Lower leg skin (tissue), 4 donors: ENCODE measurements around the gene KNL1. TPM values are rescaled to one million over a fixed set of nuclear protein-coding genes. Genes with fewer than 3 reads are reported as not detected.

ENCODE experiments used
- DNase-seq, 2 donors: peaks; one replicate each; pipeline ENCODE4 v3.0.0-alpha.2; 2019; ENCODE audit warnings: low spot score in 2 of 2
- H3K4me3 ChIP-seq: fragments of 200-600 bp; sonication (generic); 2 replicates; pipeline ENCODE4 v1.5.1; 2017; ENCODE audit warnings: mild to moderate bottlenecking, low read depth; ENCODE audit not compliant: poor library complexity, severe bottlenecking
- CTCF ChIP-seq, 3 donors: fragments of 450-650 bp; IDR thresholded peaks; one replicate each; pipeline ENCODE4 v1.5.1; 2016; ENCODE audit warnings: antibody characterized with exemption in 3 of 3, mild to moderate bottlenecking in 3 of 3, moderate library complexity in 2 of 3
- POLR2A ChIP-seq, 2 donors: fragments of 450-650 bp; IDR thresholded peaks; one replicate each; pipeline ENCODE4 v1.6.1; 2016 to 2017; ENCODE audit warnings: antibody characterized with exemption in 2 of 2, mild to moderate bottlenecking in 1 of 2, moderate library complexity in 1 of 2
- WGBS, 2 donors: methylation state at CpG; one replicate each; pipeline ENCODE4 v1.1.5; 2018; 5-methylcytosine and 5-hydroxymethylcytosine counted together
- intact Hi-C: fragments of 100-400 bp; cut with DNase I; formaldehyde crosslinking; loops from one replicate; pipeline ENCODE4 v1.15.0; 2023; ENCODE audit warnings: low total_unique reads
- total RNA-seq, 4 donors: library from RNA; depleted of rRNA; stranded (reverse); fragments of >200 nt; gene quantifications; one replicate each; pipeline ENCODE4 v1.1.0, GENCODE V29; 2016

The KNL1 gene
- total RNA-seq, 4 donors from 2014 or later = 0.69 to 2.7 (median 1.3) TPM

DNA sequence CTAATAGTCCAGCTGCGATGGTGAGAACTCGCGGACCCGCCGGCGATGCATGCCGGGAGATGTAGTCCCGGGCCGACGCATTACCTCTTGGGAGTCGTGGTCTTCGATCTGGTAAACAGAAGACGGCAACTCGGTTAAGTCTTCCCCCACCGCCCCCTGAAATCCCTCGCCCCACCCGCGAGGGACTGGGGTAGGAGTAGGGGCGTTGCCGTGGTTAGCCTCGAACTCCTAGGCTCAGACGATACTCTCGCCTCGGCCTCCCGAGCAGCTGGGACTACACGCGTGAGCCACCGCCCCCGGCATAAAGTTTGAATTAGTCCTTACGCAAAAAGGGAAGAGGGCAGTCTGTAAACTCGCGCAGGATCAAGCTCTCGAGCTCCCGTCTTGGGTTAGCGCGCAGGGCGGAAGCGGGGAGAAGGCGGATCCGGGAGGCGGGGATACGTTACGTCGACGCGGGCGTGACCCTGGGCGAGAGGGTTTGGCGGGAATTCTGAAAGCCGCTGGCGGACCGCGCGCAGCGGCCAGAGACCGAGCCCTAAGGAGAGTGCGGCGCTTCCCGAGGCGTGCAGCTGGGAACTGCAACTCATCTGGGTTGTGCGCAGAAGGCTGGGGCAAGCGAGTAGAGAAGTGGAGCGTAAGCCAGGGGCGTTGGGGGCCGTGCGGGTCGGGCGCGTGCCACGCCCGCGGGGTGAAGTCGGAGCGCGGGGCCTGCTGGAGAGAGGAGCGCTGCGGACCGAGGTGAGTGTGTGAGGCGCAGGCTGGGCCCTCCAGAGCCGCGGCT lies 100.8 kb downstream of the KNL1 start, which contains the start of gene RAD51:
Gene RAD51, plus strand, starts transcription at position 487 of the 781 bp plus-strand sequence. CDS start 3,585 bp downstream, outside the sequence.
- peak in 1 of 2 donors; percentile 36 for TF ChIP-seq POLR2A (IDR thresholded peaks at IDR 0.05)
- TF ChIP-seq CTCF (IDR thresholded peaks at IDR 0.05) = no peak
- peak within 1 kb of the TSS; percentile 80 for H3K4me3 ChIP-seq
- 1% methylated on average over 51 to 66 of the region's 81 CpGs for WGBS, 2 donors
- DNase-seq = peak; percentile 89 to 98
- intact Hi-C loops = loop anchor here (5.0 kb wide), 1 partner anchor 1112 kb away; no protein-coding TSS in a partner anchor

- TF ChIP-seq CTCF (IDR thresholded peaks at IDR 0.05) (no peak), POLR2A (IDR thresholded peaks at IDR 0.05) (no peak)
- DNase-seq = no peak
- 0% methylated on average over 19 to 24 of the region's 24 CpGs for WGBS, 2 donors
- peak overlapping the region; percentile 80 for H3K4me3 ChIP-seq
- intact Hi-C loops = no loop called here
Measured at GRCh38 chr15:40695469-40695890, 101.4 kb downstream of the KNL1 start.

GRCh38 chr15:40696228-40696627 lies 102.2 kb downstream of the KNL1 start:
- intact Hi-C loops = no loop called here
- 85 to 86% methylated on average over 11 of the region's 11 CpGs for WGBS, 2 donors

GRCh38 chr15:40697916-40698315 lies 103.9 kb downstream of the KNL1 start:
- WGBS, 2 donors = 98 to 99% methylated on average over 7 of the region's 7 CpGs

More at GRCh38 chr15:40696228-40696627, 102.2 kb downstream of the KNL1 start:
- no peak overlapping the region for H3K4me3 ChIP-seq
- TF ChIP-seq CTCF (IDR thresholded peaks at IDR 0.05) (no peak), POLR2A (IDR thresholded peaks at IDR 0.05) (no peak)
- DNase-seq = no peak

DNA sequence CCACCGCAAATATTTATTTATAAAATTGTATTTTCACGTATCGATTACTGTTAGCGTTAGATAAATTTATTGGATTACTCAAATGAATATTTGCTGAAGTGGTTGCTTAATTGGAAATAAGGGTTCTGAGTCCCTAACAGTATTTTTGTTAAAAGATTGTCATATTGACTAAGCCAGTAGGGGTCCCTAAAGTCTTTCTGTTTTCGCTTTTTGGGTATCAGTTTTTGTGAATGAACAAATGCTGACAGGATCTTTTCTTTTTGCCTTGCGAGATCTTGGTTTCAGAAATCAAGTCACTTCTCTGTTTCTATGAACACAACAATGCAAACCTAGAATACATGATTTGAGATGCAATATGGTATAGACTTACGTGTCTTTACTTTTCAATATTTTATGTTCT lies 108.0 kb downstream of the KNL1 start:
- H3K4me3 ChIP-seq = no peak overlapping the region
- 89 to 96% methylated on average over 7 of the region's 7 CpGs for WGBS, 2 donors
- no peak for DNase-seq
- TF ChIP-seq POLR2A (IDR thresholded peaks at IDR 0.05) = no peak
- no peak for TF ChIP-seq CTCF (IDR thresholded peaks at IDR 0.05)
- intact Hi-C loops = no loop called here

More at GRCh38 chr15:40697916-40698315, 103.9 kb downstream of the KNL1 start:
- intact Hi-C loops = no loop called here
- no peak for DNase-seq
- no peak overlapping the region for H3K4me3 ChIP-seq
- TF ChIP-seq CTCF (IDR thresholded peaks at IDR 0.05) (no peak), POLR2A (IDR thresholded peaks at IDR 0.05) (no peak)
